Tibial nerve (tissue), 4 donors: ENCODE data around the gene GULP1.

ENCODE experiments used
- EP300 ChIP-seq, 2 donors: sonication (generic); formaldehyde crosslinking; IDR thresholded peaks; one replicate each; pipeline ENCODE4 v1.6.1; 2017; ENCODE audit warnings: antibody characterized with exemption in 2 of 2, mild to moderate bottlenecking in 1 of 2
- POLR2A ChIP-seq, 2 donors: fragments of 450-650 bp; IDR thresholded peaks; one replicate each; pipeline ENCODE4 v1.6.1; 2017; ENCODE audit warnings: antibody characterized with exemption in 2 of 2, mild to moderate bottlenecking in 2 of 2, moderate library complexity in 2 of 2
- TF ChIP-seq, protein P1 (sequence below), 5 experiments: fragments of 200-600 bp in 3 of 5; fragments of 450-650 bp in 2 of 5; sonication (generic) in 3 of 5; IDR thresholded peaks; one replicate each; pipeline ENCODE4 v1.5.1; 2016 to 2019; ENCODE audit warnings: antibody characterized with exemption in 5 of 5, mild to moderate bottlenecking in 3 of 5, moderate library complexity in 2 of 5

- TF ChIP-seq, protein P1, sequence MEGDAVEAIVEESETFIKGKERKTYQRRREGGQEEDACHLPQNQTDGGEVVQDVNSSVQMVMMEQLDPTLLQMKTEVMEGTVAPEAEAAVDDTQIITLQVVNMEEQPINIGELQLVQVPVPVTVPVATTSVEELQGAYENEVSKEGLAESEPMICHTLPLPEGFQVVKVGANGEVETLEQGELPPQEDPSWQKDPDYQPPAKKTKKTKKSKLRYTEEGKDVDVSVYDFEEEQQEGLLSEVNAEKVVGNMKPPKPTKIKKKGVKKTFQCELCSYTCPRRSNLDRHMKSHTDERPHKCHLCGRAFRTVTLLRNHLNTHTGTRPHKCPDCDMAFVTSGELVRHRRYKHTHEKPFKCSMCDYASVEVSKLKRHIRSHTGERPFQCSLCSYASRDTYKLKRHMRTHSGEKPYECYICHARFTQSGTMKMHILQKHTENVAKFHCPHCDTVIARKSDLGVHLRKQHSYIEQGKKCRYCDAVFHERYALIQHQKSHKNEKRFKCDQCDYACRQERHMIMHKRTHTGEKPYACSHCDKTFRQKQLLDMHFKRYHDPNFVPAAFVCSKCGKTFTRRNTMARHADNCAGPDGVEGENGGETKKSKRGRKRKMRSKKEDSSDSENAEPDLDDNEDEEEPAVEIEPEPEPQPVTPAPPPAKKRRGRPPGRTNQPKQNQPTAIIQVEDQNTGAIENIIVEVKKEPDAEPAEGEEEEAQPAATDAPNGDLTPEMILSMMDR (IDR thresholded peaks at IDR 0.05): no peak
- TF ChIP-seq POLR2A (IDR thresholded peaks at IDR 0.05): no peak
- TF ChIP-seq EP300 (IDR thresholded peaks at IDR 0.05): no peak
Measured at GRCh38 chr2:188345831-188346458, 54.3 kb downstream of the GULP1 start.
